ENCODE data around the gene PLIN5.

DNA sequence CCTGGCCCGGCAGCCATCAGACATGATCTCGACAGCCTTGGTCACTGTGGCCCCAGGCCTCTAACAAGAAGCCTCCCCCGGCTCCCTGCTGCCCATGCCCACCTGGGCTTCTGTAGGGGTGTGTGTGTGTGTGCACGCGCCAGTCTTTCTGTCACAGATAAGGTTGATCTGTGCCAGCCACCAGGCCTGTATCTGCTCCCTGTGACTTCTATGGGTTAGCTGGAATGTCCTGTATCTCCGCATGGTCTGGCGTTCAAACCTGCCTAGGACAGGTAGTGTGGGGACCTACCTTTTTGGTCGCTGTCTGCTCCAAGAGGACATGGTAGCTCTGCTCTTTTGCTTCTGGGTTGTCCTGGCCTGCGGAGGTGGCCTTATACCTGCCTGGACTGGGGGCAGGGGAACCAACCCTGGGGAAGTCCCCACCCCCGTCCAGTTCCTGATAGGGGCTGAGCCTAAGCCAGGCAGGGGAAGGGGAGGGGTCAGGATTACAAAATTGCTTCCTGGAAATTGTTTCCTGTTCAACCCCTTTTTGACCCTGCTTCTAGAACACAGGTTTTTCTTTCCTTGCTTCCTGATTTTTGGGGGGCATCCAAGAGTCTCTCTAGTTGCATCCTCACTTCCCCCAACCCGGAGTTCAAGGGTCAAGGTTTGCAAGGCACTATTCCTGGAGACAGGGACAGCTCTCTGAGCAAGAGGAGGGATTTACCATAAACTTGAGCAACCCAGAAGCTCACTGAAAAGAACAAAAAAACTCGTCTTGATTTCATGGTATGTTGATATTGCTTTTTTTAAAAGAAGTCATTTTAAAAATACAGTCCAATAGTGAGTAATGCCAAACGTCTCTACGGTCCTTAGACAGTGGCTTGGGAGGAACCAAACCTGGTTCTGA is 4.9 kb upstream of the PLIN5 start, which contains the start of gene LRG1:
- TF ChIP-seq CTCF (IDR thresholded peaks at IDR 0.05; ENCODE audit: poor library complexity, severe bottlenecking): no peak
- TF ChIP-seq, protein P1, sequence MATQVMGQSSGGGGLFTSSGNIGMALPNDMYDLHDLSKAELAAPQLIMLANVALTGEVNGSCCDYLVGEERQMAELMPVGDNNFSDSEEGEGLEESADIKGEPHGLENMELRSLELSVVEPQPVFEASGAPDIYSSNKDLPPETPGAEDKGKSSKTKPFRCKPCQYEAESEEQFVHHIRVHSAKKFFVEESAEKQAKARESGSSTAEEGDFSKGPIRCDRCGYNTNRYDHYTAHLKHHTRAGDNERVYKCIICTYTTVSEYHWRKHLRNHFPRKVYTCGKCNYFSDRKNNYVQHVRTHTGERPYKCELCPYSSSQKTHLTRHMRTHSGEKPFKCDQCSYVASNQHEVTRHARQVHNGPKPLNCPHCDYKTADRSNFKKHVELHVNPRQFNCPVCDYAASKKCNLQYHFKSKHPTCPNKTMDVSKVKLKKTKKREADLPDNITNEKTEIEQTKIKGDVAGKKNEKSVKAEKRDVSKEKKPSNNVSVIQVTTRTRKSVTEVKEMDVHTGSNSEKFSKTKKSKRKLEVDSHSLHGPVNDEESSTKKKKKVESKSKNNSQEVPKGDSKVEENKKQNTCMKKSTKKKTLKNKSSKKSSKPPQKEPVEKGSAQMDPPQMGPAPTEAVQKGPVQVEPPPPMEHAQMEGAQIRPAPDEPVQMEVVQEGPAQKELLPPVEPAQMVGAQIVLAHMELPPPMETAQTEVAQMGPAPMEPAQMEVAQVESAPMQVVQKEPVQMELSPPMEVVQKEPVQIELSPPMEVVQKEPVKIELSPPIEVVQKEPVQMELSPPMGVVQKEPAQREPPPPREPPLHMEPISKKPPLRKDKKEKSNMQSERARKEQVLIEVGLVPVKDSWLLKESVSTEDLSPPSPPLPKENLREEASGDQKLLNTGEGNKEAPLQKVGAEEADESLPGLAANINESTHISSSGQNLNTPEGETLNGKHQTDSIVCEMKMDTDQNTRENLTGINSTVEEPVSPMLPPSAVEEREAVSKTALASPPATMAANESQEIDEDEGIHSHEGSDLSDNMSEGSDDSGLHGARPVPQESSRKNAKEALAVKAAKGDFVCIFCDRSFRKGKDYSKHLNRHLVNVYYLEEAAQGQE (IDR thresholded peaks at IDR 0.05; ENCODE audit: borderline replicate concordance): no peak
- no peak for TF ChIP-seq POLR2AphosphoS5 (IDR thresholded peaks at IDR 0.05)
- no peak for TF ChIP-seq RAD21 (conservative IDR thresholded peaks at IDR 0.05)

All from neural cell (in vitro differentiated cells).